GM10847 (cell line): ENCODE results near the gene MPV17L2.
A peak's percentile ranks its signal among the peaks of the same experiment; 100 is the strongest.

Experiments
- POLR2A ChIP-seq: IDR thresholded peaks from 2 replicates; pipeline ENCODE4 v1.6.1; 2011; ENCODE audit not compliant: insufficient read length; ENCODE audit errors: extremely low read depth

MPV17L2 gene

DNA sequence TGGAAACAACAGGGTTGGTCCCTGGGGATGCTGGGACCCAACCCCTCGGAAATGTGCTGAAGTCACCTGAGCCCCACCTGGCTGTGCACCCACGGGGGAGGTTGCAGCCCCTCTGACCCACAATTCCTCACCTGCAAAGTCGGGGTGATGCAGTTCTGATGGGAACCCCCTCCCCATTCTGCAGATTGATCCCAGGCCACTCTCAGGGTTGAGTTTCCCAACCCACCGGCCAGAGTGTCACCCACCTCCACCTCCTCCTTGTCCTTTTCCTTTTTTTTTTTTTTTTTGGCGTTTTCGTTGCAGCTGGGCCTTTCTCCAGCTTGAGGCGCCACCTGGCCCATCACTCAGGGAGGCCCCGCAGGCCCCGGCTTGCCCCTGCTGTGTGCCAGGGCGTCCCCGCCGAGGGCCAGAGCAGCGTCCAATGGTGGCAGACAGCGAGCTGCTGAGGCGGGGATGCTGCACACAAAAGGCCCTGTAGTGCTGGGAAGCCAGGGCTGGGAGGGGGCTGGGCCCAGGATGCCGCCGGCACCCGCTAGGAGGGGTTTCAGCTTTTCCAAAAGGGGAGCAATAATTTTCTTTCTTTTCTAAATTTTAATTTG is 35.5 kb upstream of the MPV17L2 start:
- no peak for TF ChIP-seq POLR2A

- TF ChIP-seq POLR2A: no peak
Observed at GRCh38 chr19:18158467-18158866, 34.6 kb upstream of the MPV17L2 start.

- TF ChIP-seq POLR2A: no peak
Observed at GRCh38 chr19:18159810-18160209, 33.2 kb upstream of the MPV17L2 start.

GRCh38 chr19:18160493-18160970 is 32.5 kb upstream of the MPV17L2 start:
- TF ChIP-seq POLR2A: no peak

GRCh38 chr19:18160971-18161635 is 31.9 kb upstream of the MPV17L2 start:
- peak; percentile 48 for TF ChIP-seq POLR2A

DNA sequence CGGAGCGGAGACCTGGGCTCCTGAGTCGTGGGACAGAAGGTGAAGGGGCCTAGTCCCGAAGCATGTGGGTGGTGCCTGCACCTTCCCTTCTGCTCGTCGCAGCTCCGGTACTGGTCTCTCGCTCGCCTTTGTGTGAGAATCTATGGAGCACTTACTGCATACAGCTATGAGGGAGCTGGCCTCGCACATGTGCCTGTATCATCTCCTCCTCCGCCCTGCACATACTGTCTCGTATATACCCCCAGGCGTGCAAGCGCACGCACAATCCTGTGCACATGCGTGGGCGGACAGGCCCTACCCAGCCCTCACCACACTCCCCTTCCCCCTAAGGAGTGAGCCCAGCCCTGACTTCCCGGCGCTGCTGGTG is 31.4 kb upstream of the MPV17L2 start:
- no peak for TF ChIP-seq POLR2A

DNA sequence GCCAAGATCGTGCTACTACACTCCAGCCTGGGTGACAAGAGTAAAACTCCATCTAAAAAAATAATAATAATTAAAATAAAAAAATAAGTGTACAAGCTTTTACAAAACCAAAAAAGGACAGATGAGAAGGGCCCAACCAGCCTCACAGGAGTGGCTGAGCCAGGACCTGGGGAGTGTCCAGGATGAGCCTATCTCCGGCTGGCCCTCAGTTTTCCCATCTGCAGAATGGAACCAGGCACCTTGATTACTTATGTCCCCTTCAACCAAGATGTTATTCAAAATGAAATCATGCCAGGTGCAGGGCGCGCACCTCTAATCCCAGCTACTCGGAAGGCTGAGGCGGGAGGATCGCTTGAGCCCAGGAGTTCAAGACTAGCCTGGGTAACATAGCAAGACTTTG is 28.9 kb upstream of the MPV17L2 start:
- TF ChIP-seq POLR2A: no peak

DNA sequence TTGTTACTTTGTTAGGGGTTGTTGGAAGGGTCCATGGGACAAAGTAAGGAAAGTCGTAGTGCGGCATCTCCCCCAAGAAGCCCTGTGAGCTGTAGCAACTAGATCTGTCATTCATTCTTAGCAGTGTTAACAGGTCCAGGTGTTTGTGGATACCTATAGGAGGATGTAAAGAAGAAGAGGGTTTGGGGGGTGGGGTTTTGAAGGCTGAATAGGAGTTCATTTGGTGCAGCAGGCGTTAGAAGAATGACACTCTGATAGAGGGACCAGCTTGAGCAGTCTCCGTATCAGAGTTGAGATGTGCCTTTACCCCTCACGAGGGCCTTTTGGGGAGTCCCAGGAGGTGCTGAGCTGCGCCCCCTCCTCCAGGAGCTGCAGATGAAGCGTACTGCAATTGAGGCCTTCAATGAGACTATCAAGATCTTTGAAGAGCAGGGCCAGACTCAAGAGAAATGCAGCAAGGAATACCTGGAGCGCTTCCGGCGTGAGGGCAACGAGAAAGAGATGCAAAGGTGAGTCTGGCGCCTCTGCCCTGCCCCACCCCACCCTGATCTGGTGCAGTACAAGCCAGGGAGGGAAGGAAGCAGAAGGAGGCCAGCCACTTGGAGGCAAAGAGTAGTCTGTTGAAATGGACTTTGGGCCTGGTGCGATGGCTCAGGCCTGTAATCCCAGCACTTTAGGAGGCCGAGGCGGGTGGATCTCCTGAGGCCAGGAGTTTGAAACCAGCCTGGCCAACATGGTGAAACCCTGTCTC is 27.0 kb upstream of the MPV17L2 start:
- TF ChIP-seq POLR2A: no peak

GRCh38 chr19:18167011-18167410 is 26.0 kb upstream of the MPV17L2 start:
- no peak for TF ChIP-seq POLR2A

GRCh38 chr19:18167975-18168645 is 24.9 kb upstream of the MPV17L2 start:
- no peak for TF ChIP-seq POLR2A

GRCh38 chr19:18168673-18169381 is 24.2 kb upstream of the MPV17L2 start:
- TF ChIP-seq POLR2A: no peak

DNA sequence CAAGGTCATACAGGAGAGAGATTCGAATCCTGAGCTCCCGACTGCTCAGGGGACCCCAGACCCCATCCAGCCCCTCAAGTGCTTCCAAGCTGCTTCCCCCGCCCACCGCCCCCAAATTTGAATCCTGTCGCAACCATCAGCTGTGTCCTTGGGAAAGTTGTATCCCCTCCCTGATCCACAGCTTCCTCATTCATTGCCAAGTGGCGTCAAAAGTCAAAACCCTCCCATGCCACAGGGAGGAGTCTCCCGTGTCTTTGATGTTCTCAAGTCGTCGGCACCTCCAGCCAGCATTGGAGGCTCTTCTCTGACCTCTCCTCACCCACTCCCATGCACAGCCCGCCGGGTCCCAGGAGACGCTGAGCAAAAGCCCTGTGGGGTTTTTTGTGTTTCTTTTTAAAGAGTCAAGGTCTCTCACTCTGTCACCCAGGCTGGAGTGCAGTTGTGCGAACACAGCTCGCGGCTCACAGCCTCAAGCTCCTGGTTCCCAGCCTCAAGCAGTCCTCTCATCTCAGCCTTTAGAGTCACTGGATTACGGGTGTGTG is 22.2 kb upstream of the MPV17L2 start:
- TF ChIP-seq POLR2A: no peak

- no peak for TF ChIP-seq POLR2A
Observed at GRCh38 chr19:18171605-18172327, 21.3 kb upstream of the MPV17L2 start.
